ENCODE results near the gene ALPG. TPM values are rescaled to one million over a fixed set of nuclear protein-coding genes. Genes with fewer than 3 reads are reported as not detected.
"Not testable (repeated sequence)": the region's sequence is repeated elsewhere in the genome, so short reads cannot be mapped to it uniquely, and the experiment has no call there.

Gene ALPG
- total RNA-seq, 1 donor from 2014 or later: not detected

- Histone ChIP-seq H3K9me3 (ENCODE audit: control insufficient read depth in 3 of 3, low read length in 3 of 3) (no peaks in the 10 kb centered on the region), H3K4me1 (ENCODE audit: control insufficient read depth in 3 of 3, insufficient read depth in 3 of 3, low read length in 3 of 3) (peaks cover 4 to 29% (median 15%) of the 10 kb centered on the region in 3 donors), H3K27me3 (ENCODE audit: control insufficient read depth in 3 of 3, insufficient read depth in 3 of 3, low read length in 3 of 3) (peaks cover 0 to 3% (median 0%) of the 10 kb centered on the region in 3 donors), H3K9ac (ENCODE audit: low read depth in 1 of 3, low read length in 3 of 3) (peak overlapping the region in 1 of 3 donors; percentile 66), H3K4me3 (ENCODE audit: low read length in 3 of 3) (no peak overlapping the region), H3K27ac (ENCODE audit: low read depth, low read length) (no peak overlapping the region), H3K36me3 (ENCODE audit: control insufficient read depth in 3 of 3, insufficient read depth in 3 of 3, low read length in 3 of 3) (no peaks in the 10 kb centered on the region)
Measured at GRCh38 chr2:232444409-232445148, 37.9 kb downstream of the ALPG start.

GRCh38 chr2:232445149-232445885 is 38.7 kb downstream of the ALPG start:
- H3K27ac ChIP-seq (ENCODE audit: low read depth, low read length); H3K36me3 ChIP-seq (ENCODE audit: control insufficient read depth in 3 of 3, insufficient read depth in 3 of 3, low read length in 3 of 3); H3K27me3 ChIP-seq (ENCODE audit: control insufficient read depth in 3 of 3, insufficient read depth in 3 of 3, low read length in 3 of 3); H3K9ac ChIP-seq (ENCODE audit: low read depth in 1 of 3, low read length in 3 of 3); H3K4me3 ChIP-seq (ENCODE audit: low read length in 3 of 3); H3K9me3 ChIP-seq (ENCODE audit: control insufficient read depth in 3 of 3, low read length in 3 of 3): not testable (repeated sequence)
- peaks cover 4 to 25% (median 11%) of the 10 kb centered on the region in 3 donors for H3K4me1 ChIP-seq (ENCODE audit: control insufficient read depth in 3 of 3, insufficient read depth in 3 of 3, low read length in 3 of 3)

GRCh38 chr2:232446266-232446777 is 39.7 kb downstream of the ALPG start:
- peaks cover 4 to 22% (median 11%) of the 10 kb centered on the region in 3 donors for H3K4me1 ChIP-seq (ENCODE audit: control insufficient read depth in 3 of 3, insufficient read depth in 3 of 3, low read length in 3 of 3)
- H3K9ac ChIP-seq (ENCODE audit: low read depth in 1 of 3, low read length in 3 of 3): peak overlapping the region in 1 of 3 donors; percentile 40
- H3K27ac ChIP-seq (ENCODE audit: low read depth, low read length); H3K4me3 ChIP-seq (ENCODE audit: low read length in 3 of 3); H3K27me3 ChIP-seq (ENCODE audit: control insufficient read depth in 3 of 3, insufficient read depth in 3 of 3, low read length in 3 of 3); H3K36me3 ChIP-seq (ENCODE audit: control insufficient read depth in 3 of 3, insufficient read depth in 3 of 3, low read length in 3 of 3); H3K9me3 ChIP-seq (ENCODE audit: control insufficient read depth in 3 of 3, low read length in 3 of 3): not testable (repeated sequence)

DNA sequence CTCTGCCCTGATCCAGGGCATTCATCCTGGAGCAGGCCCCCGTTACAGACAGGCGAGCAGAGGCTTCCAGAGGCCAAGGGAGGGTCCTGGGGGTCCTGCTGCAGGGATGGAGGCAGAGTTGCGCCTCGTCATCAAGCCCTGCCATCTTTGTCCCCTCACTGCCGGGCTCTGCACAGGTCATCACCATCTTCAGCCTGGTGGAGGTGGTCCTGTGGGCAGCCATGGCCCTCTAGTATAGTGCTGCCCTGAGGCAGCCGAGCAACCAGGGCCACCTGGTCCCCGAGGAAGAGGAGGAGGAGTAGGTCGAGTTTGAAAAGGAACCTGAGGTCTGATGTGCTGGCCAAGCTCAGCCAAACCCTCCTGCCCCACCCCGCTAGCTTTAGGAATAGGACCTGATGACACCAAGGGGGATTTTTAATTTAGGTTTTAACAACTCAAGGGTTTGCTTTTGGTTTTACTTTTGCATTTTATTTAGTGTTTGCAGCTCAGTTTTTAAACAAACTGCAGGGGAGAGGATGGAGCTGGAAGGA is 40.5 kb downstream of the ALPG start:
- H3K27ac ChIP-seq (ENCODE audit: low read depth, low read length): no peak overlapping the region
- no peak overlapping the region for H3K4me3 ChIP-seq (ENCODE audit: low read length in 3 of 3)
- H3K9ac ChIP-seq (ENCODE audit: low read depth in 1 of 3, low read length in 3 of 3): no peak overlapping the region
- H3K36me3 ChIP-seq (ENCODE audit: control insufficient read depth in 3 of 3, insufficient read depth in 3 of 3, low read length in 3 of 3): no peaks in the 10 kb centered on the region
- H3K4me1 ChIP-seq (ENCODE audit: control insufficient read depth in 3 of 3, insufficient read depth in 3 of 3, low read length in 3 of 3): peaks cover 4 to 22% (median 11%) of the 10 kb centered on the region in 3 donors
- H3K9me3 ChIP-seq (ENCODE audit: control insufficient read depth in 3 of 3, low read length in 3 of 3): no peaks in the 10 kb centered on the region
- peaks cover 0 to 3% (median 0%) of the 10 kb centered on the region in 3 donors for H3K27me3 ChIP-seq (ENCODE audit: control insufficient read depth in 3 of 3, insufficient read depth in 3 of 3, low read length in 3 of 3)

DNA sequence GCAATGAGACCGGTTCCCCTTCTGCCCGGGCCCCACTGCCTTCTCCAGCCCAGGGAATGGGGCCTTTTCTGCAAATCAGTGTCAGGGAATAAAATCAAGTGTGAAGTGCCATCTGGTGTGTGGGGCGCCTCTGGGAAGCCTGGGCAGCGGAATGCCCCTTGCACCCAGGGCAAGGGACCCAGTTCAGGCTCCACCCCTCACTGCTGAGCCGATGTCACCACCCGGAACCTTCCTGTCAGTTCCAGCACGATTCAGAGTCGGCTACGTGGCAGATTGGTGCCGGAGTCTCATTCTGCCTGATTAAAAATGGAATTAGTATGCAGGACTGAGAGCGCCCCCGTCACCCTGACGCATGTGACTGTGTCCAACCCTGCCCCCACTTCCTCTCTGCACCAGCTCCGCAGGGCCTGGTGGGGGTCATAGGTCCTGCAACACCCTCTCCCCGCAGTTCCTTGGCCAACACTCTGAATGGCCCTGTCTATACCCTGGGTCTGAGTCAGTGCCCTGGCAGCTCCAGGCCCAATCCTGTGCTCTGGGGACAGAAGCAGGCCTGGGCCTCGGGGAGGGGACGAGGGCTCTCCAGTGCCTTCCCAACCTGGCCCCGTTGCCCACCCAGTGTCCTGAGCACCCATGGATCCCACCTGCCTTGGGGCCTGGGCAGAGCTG is 41.1 kb downstream of the ALPG start:
- peaks cover 4 to 19% (median 11%) of the 10 kb centered on the region in 3 donors for H3K4me1 ChIP-seq (ENCODE audit: control insufficient read depth in 3 of 3, insufficient read depth in 3 of 3, low read length in 3 of 3)
- H3K36me3 ChIP-seq (ENCODE audit: control insufficient read depth in 3 of 3, insufficient read depth in 3 of 3, low read length in 3 of 3): no peaks in the 10 kb centered on the region
- no peaks in the 10 kb centered on the region for H3K9me3 ChIP-seq (ENCODE audit: control insufficient read depth in 3 of 3, low read length in 3 of 3)
- H3K4me3 ChIP-seq (ENCODE audit: low read length in 3 of 3): no peak overlapping the region
- H3K27ac ChIP-seq (ENCODE audit: low read depth, low read length): no peak overlapping the region
- no peak overlapping the region for H3K9ac ChIP-seq (ENCODE audit: low read depth in 1 of 3, low read length in 3 of 3)
- H3K27me3 ChIP-seq (ENCODE audit: control insufficient read depth in 3 of 3, insufficient read depth in 3 of 3, low read length in 3 of 3): peaks cover 0 to 3% (median 0%) of the 10 kb centered on the region in 3 donors

- Histone ChIP-seq H3K27me3 (ENCODE audit: control insufficient read depth in 3 of 3, insufficient read depth in 3 of 3, low read length in 3 of 3) (peaks cover 0 to 3% (median 0%) of the 10 kb centered on the region in 3 donors), H3K27ac (ENCODE audit: low read depth, low read length) (no peak overlapping the region), H3K4me1 (ENCODE audit: control insufficient read depth in 3 of 3, insufficient read depth in 3 of 3, low read length in 3 of 3) (peaks cover 4 to 19% (median 11%) of the 10 kb centered on the region in 3 donors), H3K4me3 (ENCODE audit: low read length in 3 of 3) (no peak overlapping the region), H3K9ac (ENCODE audit: low read depth in 1 of 3, low read length in 3 of 3) (no peak overlapping the region), H3K36me3 (ENCODE audit: control insufficient read depth in 3 of 3, insufficient read depth in 3 of 3, low read length in 3 of 3) (no peaks in the 10 kb centered on the region), H3K9me3 (ENCODE audit: control insufficient read depth in 3 of 3, low read length in 3 of 3) (no peaks in the 10 kb centered on the region)
Measured at GRCh38 chr2:232448304-232448690, 41.7 kb downstream of the ALPG start.

DNA sequence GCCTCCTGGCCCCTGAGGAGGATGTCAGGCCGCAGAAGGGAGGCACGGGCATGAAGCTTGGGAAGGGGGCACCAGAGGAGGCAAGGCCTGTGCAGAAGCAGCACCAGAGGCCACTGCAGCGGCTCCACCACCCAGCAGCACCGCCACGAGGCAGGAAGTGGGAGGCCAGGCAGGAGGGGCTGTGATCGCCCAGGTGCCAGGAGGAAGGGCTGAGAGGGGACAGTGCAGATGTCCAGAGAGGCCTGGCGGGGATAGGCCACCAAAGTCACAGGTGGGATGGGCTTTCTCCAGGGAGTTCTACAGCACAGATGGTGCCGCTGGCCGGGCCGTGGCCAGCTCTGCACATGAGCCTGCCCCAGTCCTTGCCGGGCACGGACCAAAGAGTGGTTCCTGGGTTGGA is 43.3 kb downstream of the ALPG start:
- no peak overlapping the region for H3K27ac ChIP-seq (ENCODE audit: low read depth, low read length)
- H3K4me1 ChIP-seq (ENCODE audit: control insufficient read depth in 3 of 3, insufficient read depth in 3 of 3, low read length in 3 of 3): peaks cover 0 to 9% (median 0%) of the 10 kb centered on the region in 3 donors
- H3K9me3 ChIP-seq (ENCODE audit: control insufficient read depth in 3 of 3, low read length in 3 of 3): no peaks in the 10 kb centered on the region
- H3K27me3 ChIP-seq (ENCODE audit: control insufficient read depth in 3 of 3, insufficient read depth in 3 of 3, low read length in 3 of 3): peaks cover 0 to 3% (median 0%) of the 10 kb centered on the region in 3 donors
- H3K9ac ChIP-seq (ENCODE audit: low read depth in 1 of 3, low read length in 3 of 3): no peak overlapping the region
- H3K36me3 ChIP-seq (ENCODE audit: control insufficient read depth in 3 of 3, insufficient read depth in 3 of 3, low read length in 3 of 3): no peaks in the 10 kb centered on the region
- H3K4me3 ChIP-seq (ENCODE audit: low read length in 3 of 3): no peak overlapping the region

- H3K27me3 ChIP-seq (ENCODE audit: control insufficient read depth in 3 of 3, insufficient read depth in 3 of 3, low read length in 3 of 3); H3K9ac ChIP-seq (ENCODE audit: low read depth in 1 of 3, low read length in 3 of 3); H3K4me1 ChIP-seq (ENCODE audit: control insufficient read depth in 3 of 3, insufficient read depth in 3 of 3, low read length in 3 of 3); H3K36me3 ChIP-seq (ENCODE audit: control insufficient read depth in 3 of 3, insufficient read depth in 3 of 3, low read length in 3 of 3); H3K4me3 ChIP-seq (ENCODE audit: low read length in 3 of 3); H3K9me3 ChIP-seq (ENCODE audit: control insufficient read depth in 3 of 3, low read length in 3 of 3); H3K27ac ChIP-seq (ENCODE audit: low read depth, low read length): not testable (repeated sequence)
Measured at GRCh38 chr2:232451645-232452044, 45.0 kb downstream of the ALPG start.

GRCh38 chr2:232454630-232455029 is 48.0 kb downstream of the ALPG start:
- H3K9me3 ChIP-seq (ENCODE audit: control insufficient read depth in 3 of 3, low read length in 3 of 3): no peaks in the 10 kb centered on the region
- peaks cover 14 to 28% (median 22%) of the 10 kb centered on the region in 3 donors for H3K27me3 ChIP-seq (ENCODE audit: control insufficient read depth in 3 of 3, insufficient read depth in 3 of 3, low read length in 3 of 3)
- H3K27ac ChIP-seq (ENCODE audit: low read depth, low read length): no peak overlapping the region
- no peaks in the 10 kb centered on the region for H3K4me1 ChIP-seq (ENCODE audit: control insufficient read depth in 3 of 3, insufficient read depth in 3 of 3, low read length in 3 of 3)
- no peak overlapping the region for H3K9ac ChIP-seq (ENCODE audit: low read depth in 1 of 3, low read length in 3 of 3)
- no peak overlapping the region for H3K4me3 ChIP-seq (ENCODE audit: low read length in 3 of 3)
- H3K36me3 ChIP-seq (ENCODE audit: control insufficient read depth in 3 of 3, insufficient read depth in 3 of 3, low read length in 3 of 3): no peaks in the 10 kb centered on the region
